Stimulated activated CD4-positive, alpha-beta T cell treated with anti-CD3 and anti-CD28 coated beads, Interleukin-2, amount 100 ng/mL, for 4 hours (primary cell): ENCODE measurements around the gene HBE1.

Experiments
- DNase-seq: peaks from one replicate; pipeline ENCODE4 v3.0.0-alpha.2; 2020; ENCODE audit warnings: low read depth

The HBE1 gene

DNA sequence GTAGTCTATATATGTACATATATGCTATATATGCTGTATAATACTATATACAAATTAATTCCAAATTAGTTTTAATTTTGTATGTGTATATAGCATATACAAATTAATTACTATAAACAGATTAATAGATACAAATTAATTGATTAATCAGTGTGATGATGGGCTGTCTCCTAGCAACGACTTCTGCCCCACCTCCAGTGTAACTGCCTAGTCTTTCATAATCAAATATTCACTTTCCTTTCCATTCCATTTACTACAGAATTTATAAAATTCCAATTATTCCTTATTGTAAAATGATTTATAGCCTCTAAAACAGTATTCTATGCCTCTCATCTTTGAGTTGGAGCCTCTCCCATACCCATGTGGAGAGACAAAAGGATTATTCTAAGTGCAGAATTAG lies 36.4 kb downstream of the HBE1 start:
- DNase-seq, result no peak

- no peak for DNase-seq
Observed at GRCh38 chr11:5232821-5233220, 36.9 kb downstream of the HBE1 start.

- DNase-seq, result no peak
Observed at GRCh38 chr11:5232176-5232575, 37.6 kb downstream of the HBE1 start.

DNA sequence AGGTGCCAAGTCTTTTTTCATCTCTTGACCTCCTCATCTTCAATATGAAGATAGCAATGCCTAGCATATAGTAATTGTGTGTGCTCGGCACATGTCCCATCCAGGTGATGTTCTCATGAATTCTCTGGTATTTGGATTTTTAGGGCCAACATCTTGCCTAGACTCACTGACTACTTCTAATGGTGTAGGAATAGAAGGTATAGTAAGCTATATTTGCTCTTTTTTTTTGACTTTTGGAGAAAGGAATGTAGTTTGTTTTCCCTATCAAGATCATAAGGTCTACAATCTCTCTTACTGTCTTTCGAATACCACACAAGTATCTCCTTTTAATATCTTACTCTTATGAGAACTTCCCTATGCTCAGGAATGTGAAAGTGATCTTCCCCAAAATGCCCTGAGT lies 38.6 kb downstream of the HBE1 start:
- DNase-seq, result no peak

GRCh38 chr11:5230266-5230665 lies 39.5 kb downstream of the HBE1 start:
- DNase-seq, result no peak

DNA sequence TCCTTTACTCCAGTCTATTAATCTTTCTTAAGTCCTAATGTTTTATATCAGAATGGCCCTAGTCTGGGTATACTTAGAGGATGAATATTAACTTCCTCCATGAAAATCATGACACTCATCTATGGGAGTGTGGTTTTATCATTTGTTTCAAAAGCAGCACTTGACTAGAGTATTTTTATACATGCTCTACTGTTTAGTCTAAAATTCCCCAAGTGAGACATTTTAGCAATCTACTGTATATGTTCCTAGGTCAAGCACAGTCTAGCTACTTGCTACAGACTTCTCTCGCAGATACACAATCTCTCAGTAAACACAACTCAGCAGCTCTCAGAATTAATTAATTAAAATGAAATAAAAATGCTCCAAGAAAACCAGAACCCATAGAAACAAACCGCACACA lies 39.9 kb downstream of the HBE1 start:
- no peak for DNase-seq

- no peak for DNase-seq
Observed at GRCh38 chr11:5229356-5229755, 40.4 kb downstream of the HBE1 start.

DNA sequence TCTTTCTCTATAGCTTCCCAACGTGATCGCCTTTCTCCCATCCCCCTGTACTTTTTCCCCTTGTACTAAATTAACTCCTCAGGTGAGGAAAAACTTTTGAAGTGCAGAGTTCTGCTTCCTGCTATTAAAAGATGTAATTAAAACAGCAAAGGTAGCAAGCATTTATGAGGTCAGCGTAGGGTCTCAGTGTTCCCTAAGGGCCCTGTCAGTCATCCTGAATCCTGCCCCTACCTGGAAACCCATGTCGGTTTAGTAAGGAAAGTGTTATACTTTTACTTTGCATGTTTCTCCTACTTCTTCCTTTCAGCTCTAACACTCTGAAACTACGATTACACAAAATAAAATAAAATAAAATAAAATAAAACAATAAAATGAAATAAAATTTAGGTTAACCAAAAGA lies 41.6 kb downstream of the HBE1 start:
- no peak for DNase-seq

DNA sequence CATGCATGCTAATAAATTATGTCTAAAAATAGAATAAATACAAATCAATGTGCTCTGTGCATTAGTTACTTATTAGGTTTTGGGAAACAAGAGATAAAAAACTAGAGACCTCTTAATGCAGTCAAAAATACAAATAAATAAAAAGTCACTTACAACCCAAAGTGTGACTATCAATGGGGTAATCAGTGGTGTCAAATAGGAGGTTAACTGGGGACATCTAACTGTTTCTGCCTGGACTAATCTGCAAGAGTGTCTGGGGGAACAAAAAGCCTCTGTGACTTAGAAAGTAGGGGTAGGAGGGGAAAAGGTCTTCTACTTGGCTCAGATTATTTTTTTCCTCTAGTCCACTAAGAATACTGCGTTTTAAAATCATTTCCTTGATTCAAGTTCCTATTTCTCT lies 42.1 kb downstream of the HBE1 start:
- no peak for DNase-seq

- no peak for DNase-seq
Observed at GRCh38 chr11:5226732-5227310, 42.9 kb downstream of the HBE1 start, which contains the start of gene HBB. HBB (minus strand) TSS chr11:5227071; CDS start chr11:5227021, 50 bp downstream.

DNA sequence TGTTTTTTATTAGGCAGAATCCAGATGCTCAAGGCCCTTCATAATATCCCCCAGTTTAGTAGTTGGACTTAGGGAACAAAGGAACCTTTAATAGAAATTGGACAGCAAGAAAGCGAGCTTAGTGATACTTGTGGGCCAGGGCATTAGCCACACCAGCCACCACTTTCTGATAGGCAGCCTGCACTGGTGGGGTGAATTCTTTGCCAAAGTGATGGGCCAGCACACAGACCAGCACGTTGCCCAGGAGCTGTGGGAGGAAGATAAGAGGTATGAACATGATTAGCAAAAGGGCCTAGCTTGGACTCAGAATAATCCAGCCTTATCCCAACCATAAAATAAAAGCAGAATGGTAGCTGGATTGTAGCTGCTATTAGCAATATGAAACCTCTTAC lies 44.3 kb downstream of the HBE1 start:
- DNase-seq, result no peak

GRCh38 chr11:5224538-5225479 lies 44.9 kb downstream of the HBE1 start:
- DNase-seq, result no peak

- DNase-seq, result no peak
Observed at GRCh38 chr11:5223686-5224085, 46.1 kb downstream of the HBE1 start.

DNA sequence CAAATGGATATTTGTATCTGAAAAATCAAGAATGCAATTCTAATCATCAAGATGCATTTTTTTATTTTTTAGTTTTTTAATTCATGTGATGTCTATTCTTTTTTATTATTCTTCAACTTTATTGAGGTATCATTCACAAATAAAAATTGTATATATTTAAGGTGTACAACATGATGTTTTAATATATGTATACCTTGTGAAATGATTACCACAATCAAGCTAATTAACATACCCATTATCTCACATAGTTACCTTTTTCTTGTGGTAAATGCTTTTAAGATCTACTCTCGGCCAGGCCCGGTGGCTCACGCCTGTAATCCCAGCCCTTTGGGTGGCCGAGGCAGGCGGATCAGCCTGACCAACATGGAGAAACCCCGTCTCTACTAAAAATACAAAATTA lies 46.6 kb downstream of the HBE1 start:
- DNase-seq, result no peak
